ENCODE results near the gene RTL5.

Gene RTL5

DNA sequence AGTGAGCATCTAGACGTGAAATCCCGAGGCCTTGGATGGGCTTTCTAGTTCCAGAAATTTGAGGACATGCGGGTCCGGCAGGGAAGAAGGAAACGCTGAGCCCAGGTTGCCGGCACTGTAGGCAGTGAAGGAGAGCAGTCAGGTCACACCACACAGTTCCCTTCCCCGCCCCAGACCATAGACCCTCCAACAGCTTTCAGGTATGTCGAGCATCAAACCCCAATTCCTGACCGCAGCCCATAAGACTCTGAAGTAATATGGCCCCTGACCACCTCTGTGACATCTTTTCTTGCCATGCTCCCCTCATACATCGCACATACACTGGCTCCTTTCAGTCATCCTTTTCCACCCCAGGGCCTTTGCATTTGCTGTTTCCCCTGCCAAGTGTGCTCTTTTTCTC is 23.0 kb downstream of the RTL5 start:
- no peak for DNase-seq (ENCODE audit: low read depth)

- DNase-seq (ENCODE audit: low read depth) = no peak
These were observed 23.7 kb downstream of the RTL5 start for GRCh38 chrX:72107841-72108595.

- DNase-seq (ENCODE audit: low read depth) = no peak
These were observed 24.4 kb downstream of the RTL5 start for GRCh38 chrX:72107320-72107719.

DNA sequence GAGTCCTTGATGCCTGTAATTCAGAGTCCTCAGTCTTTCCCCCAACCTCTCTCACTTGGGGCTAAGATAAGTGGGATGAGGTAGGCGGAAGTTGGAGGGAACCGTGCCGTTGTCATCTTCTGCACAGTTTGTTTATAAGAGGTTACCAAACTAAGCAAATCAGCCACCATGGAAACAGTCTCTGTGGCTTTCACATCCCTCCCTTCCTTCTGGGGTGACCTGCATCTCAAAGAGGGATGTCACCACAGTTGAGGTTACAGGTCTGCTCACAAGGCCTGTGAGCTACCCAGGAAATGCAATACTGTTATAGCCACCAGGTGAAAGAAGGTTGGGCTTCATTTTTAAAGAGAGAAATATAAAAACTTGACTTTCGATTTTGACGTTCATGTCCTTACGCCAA is 26.3 kb downstream of the RTL5 start:
- DNase-seq (ENCODE audit: low read depth) = no peak

DNA sequence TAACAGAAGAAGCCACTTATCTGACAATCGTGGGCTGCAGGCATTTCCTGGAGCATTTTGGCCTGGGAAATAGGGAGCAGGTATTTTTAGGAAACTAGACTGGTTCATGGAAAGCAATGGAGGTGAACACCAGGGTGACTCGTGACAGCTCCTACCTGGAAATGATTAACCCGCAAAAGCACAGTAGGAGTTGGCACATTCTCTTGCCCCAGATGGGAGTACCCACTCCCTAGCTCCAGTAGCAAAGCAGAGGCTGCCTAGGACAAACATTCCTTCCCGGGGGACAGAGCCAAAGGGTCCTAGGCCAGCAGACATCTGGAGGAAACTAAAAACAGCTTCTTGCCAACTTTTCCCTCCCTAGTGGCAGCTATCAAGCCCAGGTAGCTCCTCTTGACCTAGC is 29.0 kb downstream of the RTL5 start:
- DNase-seq (ENCODE audit: low read depth) = no peak

- DNase-seq (ENCODE audit: low read depth) = no peak
These were observed 29.6 kb downstream of the RTL5 start for GRCh38 chrX:72102126-72102525.

DNA sequence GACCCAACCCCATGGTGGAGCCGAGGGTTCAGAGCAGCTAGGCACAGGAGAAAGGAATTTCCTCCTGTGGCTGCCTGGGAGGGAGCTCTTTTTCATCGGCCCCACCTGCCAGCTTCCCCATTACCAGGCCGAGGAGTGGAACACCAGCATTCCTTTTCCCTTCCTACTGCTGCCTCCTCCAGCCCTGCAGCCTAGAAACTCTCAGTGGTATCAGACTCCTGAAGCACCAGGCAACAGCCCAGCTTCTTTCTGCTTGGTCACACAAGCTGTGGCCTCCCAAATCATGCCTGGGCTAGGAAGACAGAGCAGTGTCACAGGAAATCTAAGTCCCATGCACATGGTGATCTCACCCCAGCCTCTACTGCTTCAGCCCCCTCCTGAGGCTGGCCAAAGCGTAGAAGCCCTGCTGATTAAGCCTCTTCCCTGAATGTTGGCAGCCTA is 30.1 kb downstream of the RTL5 start:
- DNase-seq (ENCODE audit: low read depth) = no peak

DNA sequence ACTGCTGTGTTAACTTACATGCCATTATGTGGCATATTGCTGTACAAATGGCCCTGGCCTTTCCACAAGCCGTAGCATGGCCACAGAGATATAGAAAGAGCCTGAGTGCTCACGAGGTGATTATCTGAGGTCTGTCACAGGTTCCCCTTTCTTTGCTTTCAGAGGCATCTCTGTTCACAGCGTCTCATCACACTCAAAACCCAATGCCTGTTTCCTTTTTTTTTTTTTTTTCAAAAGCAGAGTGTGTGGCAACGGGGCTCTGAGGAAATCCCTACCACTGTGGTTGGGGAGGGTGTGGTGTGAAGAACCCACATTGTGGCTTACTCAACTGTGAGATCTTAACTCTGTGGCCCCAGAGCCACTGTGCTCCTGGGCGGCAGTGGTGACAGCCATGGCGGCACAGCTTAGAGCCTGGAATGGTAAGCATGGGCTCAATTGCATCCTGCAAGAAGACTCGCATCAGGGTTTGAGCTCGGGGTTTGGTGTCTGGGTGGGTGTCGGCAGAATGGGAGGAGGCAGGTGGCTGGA is 30.8 kb downstream of the RTL5 start:
- DNase-seq (ENCODE audit: low read depth) = peak; percentile 45

- DNase-seq (ENCODE audit: low read depth) = no peak
These were observed 31.5 kb downstream of the RTL5 start for GRCh38 chrX:72100051-72100755.

- DNase-seq (ENCODE audit: low read depth) = no peak
These were observed 34.6 kb downstream of the RTL5 start for GRCh38 chrX:72097098-72097497.

GRCh38 chrX:72095370-72095769 is 36.3 kb downstream of the RTL5 start:
- no peak for DNase-seq (ENCODE audit: low read depth)

- DNase-seq (ENCODE audit: low read depth) = peak; percentile 8
These were observed 36.8 kb downstream of the RTL5 start for GRCh38 chrX:72094894-72095293.

GRCh38 chrX:72089254-72089653 is 42.5 kb downstream of the RTL5 start:
- no peak for DNase-seq (ENCODE audit: low read depth)

DNA sequence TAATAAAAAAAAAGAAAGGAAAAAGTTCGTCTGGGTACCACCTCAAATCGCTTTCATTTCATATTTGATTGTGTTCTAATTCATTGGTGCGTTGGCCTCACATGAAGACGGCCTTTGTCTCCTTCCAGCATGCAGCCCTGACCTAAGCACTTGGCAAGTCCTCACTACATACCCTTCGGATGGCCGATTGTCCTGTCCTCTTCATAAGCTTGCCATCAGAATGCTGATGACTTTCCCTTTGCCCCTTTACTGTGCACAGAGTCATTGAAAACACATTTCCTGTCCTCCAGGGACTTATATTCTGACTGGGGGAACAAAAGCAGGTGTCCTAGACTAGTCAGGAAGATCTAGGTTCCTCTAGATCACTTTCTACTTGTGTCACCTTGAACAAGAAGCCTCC is 43.0 kb downstream of the RTL5 start:
- DNase-seq (ENCODE audit: low read depth) = no peak

DNA sequence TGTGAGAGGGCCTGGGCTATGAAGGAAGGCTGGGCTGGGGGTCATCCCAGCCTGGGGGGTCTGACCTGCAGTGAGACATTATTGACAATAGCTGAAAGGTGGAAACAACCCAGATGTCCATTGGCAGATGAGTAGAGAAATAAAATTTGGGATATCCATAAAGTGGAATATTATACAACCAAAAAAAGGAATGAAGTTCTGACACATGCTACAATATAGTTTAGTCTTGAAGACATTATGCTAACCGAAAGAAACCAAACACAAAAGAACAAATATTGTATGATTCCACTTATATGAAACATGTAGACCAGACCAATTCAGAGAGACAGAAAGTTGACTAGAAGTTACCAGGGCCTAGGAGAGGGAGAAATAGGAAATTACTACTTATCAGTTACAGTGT is 44.7 kb downstream of the RTL5 start:
- DNase-seq (ENCODE audit: low read depth) = no peak

DNA sequence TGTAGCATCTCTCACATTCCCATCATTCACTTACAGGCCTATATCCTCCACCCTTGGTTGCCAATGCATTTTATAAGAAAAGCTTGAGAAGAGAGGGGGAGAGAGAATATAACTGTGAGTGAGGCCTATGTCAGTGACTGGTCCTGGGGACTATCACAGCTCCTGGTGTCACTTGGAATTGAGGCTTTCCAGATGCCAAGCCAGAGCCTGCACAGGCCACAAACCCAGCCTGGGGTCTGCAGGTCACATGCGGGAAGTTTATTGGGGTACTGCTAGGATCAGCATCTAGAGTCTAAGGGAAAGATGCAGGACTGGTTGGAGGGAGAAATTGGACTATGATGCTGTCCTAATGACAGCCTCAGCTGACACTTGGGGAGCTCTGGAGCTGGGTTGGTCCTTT is 47.6 kb downstream of the RTL5 start:
- DNase-seq (ENCODE audit: low read depth) = no peak

DNA sequence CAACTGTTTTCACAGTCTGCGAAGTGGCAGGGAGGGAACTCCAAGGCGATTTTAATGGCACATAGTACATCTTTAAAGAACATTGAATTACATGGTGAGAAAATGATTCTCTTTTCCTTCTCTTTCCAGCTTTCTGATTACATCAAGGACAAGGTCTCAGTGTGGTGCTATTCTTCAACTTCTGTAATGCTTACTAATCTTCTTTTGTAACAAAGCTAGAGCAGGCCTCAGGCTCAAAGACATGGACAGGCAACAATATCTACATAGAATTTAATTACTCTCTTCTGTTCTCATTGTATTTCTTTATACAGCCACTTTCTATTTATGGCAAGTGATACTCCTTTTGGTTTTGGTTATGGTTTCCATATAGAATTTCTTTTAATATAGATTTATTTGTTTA is 48.4 kb downstream of the RTL5 start:
- no peak for DNase-seq (ENCODE audit: low read depth)

- no peak for DNase-seq (ENCODE audit: low read depth)
These were observed 50.0 kb downstream of the RTL5 start for GRCh38 chrX:72081605-72082320.

GRCh38 chrX:72080800-72081199 is 50.9 kb downstream of the RTL5 start:
- DNase-seq (ENCODE audit: low read depth) = no peak

DNA sequence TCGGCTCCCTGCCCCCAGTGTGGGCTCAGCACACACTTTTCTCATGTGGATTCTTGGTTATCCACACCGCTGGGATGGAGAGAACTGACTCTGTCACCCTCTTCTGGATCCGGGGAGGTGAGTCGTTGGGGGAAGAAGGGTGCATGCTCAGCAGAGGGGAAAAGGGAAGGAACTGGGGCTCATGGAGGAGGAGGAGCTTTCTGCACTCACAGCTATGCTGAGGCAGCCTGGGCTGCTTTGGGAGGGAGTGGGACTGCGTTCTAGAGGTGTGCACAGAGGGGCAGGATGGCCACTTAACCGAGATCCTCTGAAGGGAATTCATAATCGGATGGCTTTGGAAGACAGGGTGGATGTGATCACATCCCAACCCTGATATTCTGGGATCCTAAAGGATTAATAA is 51.6 kb downstream of the RTL5 start:
- no peak for DNase-seq (ENCODE audit: low read depth)

- no peak for DNase-seq (ENCODE audit: low read depth)
These were observed 52.1 kb downstream of the RTL5 start for GRCh38 chrX:72079607-72080006.

DNA sequence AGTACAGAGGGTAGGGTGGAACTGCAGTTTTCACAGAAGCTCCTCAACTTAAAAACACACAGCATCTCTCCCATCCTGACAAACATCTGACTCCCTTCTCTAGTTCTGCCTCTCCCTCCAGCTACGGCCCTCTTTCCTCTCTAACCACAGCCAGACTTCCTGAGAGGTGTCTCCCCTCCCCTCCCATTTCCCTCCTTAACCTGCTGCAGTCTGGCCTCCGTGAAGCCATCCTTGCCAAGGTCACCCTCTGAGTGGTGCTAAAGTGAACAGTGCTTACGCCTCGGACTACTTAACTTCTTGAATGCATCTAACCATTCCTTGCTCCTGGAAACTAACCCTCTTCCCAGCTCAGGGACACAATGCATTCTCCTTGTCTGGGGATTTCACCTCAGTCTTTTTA is 53.3 kb downstream of the RTL5 start:
- no peak for DNase-seq (ENCODE audit: low read depth)
